OCI-LY1 (cell line): ENCODE results near the gene DOCK4.

Experiments used
- H2AFZ ChIP-seq: fragments of 200-600 bp; sonication (generic), shearing (Covaris generic); 2 replicates; pipeline ENCODE4 v1.6.0; 2014; ENCODE audit warnings: antibody characterized with exemption, mild to moderate bottlenecking, low read length
- H3F3A ChIP-seq: fragments of 200-600 bp; sonication (generic), shearing (Covaris generic); 2 replicates; pipeline ENCODE4 v1.6.0; 2014; ENCODE audit warnings: mild to moderate bottlenecking, antibody characterized with exemption, low read length, moderate library complexity; ENCODE audit not compliant: insufficient read depth
- H3K27ac ChIP-seq: fragments of 200-600 bp; sonication (generic); 2 replicates; pipeline ENCODE4 v1.5.1; 2014; ENCODE audit warnings: low read length, mixed run types, mild to moderate bottlenecking, low read depth; ENCODE audit not compliant: poor library complexity, severe bottlenecking
- H3K27me3 ChIP-seq: fragments of 200-600 bp; sonication (generic); 2 replicates; pipeline ENCODE4 v1.6.0; 2014; ENCODE audit warnings: antibody characterized with exemption, mild to moderate bottlenecking, low read length, moderate library complexity; ENCODE audit not compliant: insufficient read depth
- H3K36me3 ChIP-seq: fragments of 200-600 bp; sonication (generic); 2 replicates; pipeline ENCODE4 v1.6.1; 2014; ENCODE audit warnings: mild to moderate bottlenecking, antibody characterized with exemption, low read length, moderate library complexity, mixed read lengths; ENCODE audit not compliant: insufficient read depth
- H3K4me1 ChIP-seq: fragments of 200-600 bp; sonication (generic); 2 replicates; pipeline ENCODE4 v1.5.1; 2014; ENCODE audit warnings: mild to moderate bottlenecking, low read length, moderate library complexity; ENCODE audit not compliant: insufficient read depth, severe bottlenecking
- H3K4me2 ChIP-seq: fragments of 200-600 bp; sonication (generic), shearing (Covaris generic); 2 replicates; pipeline ENCODE4 v1.6.1; 2014; ENCODE audit warnings: low read length
- H3K4me3 ChIP-seq: fragments of 200-600 bp; sonication (generic); 2 replicates; pipeline ENCODE4 v1.5.1; 2014; ENCODE audit warnings: low read length, low read depth, mild to moderate bottlenecking, mixed read lengths; ENCODE audit not compliant: poor library complexity, severe bottlenecking
- H3K79me2 ChIP-seq: fragments of 200-600 bp; shearing (Covaris generic); 2 replicates; pipeline ENCODE4 v1.6.1; 2016; ENCODE audit warnings: mixed run types, low read length, mixed read lengths; ENCODE audit not compliant: insufficient read depth
- H3K9ac ChIP-seq: fragments of 200-600 bp; sonication (generic), shearing (Covaris generic); 2 replicates; pipeline ENCODE4 v1.6.1; 2014; ENCODE audit warnings: mild to moderate bottlenecking, low read length, mixed read lengths
- H3K9me2 ChIP-seq: fragments of 200-600 bp; sonication (generic), shearing (Covaris generic); 2 replicates; pipeline ENCODE4 v1.6.1; 2014; ENCODE audit warnings: low read depth, mild to moderate bottlenecking, low read length, mixed read lengths
- H3K9me3 ChIP-seq: fragments of 200-600 bp; shearing (Covaris generic); 2 replicates; pipeline ENCODE4 v1.6.1; 2014; ENCODE audit warnings: low read length, mixed read lengths
- H4K20me1 ChIP-seq: fragments of 200-600 bp; sonication (generic), shearing (Covaris generic); 2 replicates; pipeline ENCODE4 v1.6.0; 2016; ENCODE audit warnings: mild to moderate bottlenecking, low read length; ENCODE audit not compliant: insufficient read depth
- CTCF ChIP-seq: fragments of 200-600 bp; sonication (generic), shearing (Covaris generic); IDR thresholded peaks from 2 replicates; pipeline ENCODE4 v1.5.1; 2017; ENCODE audit warnings: mild to moderate bottlenecking, antibody characterized with exemption, low read length, moderate library complexity, mixed read lengths
- EZH2 ChIP-seq: fragments of 200-600 bp; sonication (generic), shearing (Covaris generic); IDR thresholded peaks from 2 replicates; pipeline ENCODE4 v1.8.0; 2017; ENCODE audit warnings: borderline replicate concordance, mixed run types, mild to moderate bottlenecking, antibody characterized with exemption, low read length, moderate library complexity, mixed read lengths

The DOCK4 gene

GRCh38 chr7:111955616-111956015 is 250.6 kb downstream of the DOCK4 start:
- no peak overlapping the region for H2AFZ ChIP-seq
- no peak overlapping the region for H3K27ac ChIP-seq
- H3K4me2 ChIP-seq: no peak overlapping the region
- H3F3A ChIP-seq: no peaks in the 10 kb centered on the region
- TF ChIP-seq EZH2: no peak
- no peak for TF ChIP-seq CTCF
- no peaks in the 10 kb centered on the region for H3K9me2 ChIP-seq
- no peaks in the 10 kb centered on the region for H4K20me1 ChIP-seq
- no peak overlapping the region for H3K9ac ChIP-seq
- H3K4me3 ChIP-seq: no peak overlapping the region
- no peaks in the 10 kb centered on the region for H3K4me1 ChIP-seq
- H3K9me3 ChIP-seq: no peaks in the 10 kb centered on the region
- H3K27me3 ChIP-seq: no peaks in the 10 kb centered on the region
- H3K36me3 ChIP-seq: no peaks in the 10 kb centered on the region
- no peaks in the 10 kb centered on the region for H3K79me2 ChIP-seq

GRCh38 chr7:111954474-111955381 is 251.5 kb downstream of the DOCK4 start:
- Histone ChIP-seq H3K9me3 (no peaks in the 10 kb centered on the region), H3K9me2 (no peaks in the 10 kb centered on the region), H3K27ac (no peak overlapping the region), H3K79me2 (no peaks in the 10 kb centered on the region), H3K4me3 (no peak overlapping the region), H4K20me1 (no peaks in the 10 kb centered on the region), H3K4me2 (no peak overlapping the region), H3K36me3 (no peaks in the 10 kb centered on the region), H3K4me1 (no peaks in the 10 kb centered on the region), H2AFZ (no peak overlapping the region), H3K9ac (no peak overlapping the region), H3F3A (no peaks in the 10 kb centered on the region), H3K27me3 (no peaks in the 10 kb centered on the region)
- no peak for TF ChIP-seq EZH2
- no peak for TF ChIP-seq CTCF

- H3K36me3 ChIP-seq: no peaks in the 10 kb centered on the region
- H3K4me3 ChIP-seq: no peak overlapping the region
- H3F3A ChIP-seq: no peaks in the 10 kb centered on the region
- no peaks in the 10 kb centered on the region for H3K27me3 ChIP-seq
- TF ChIP-seq EZH2 (no peak), CTCF (no peak)
- no peaks in the 10 kb centered on the region for H3K4me1 ChIP-seq
- H3K4me2 ChIP-seq: no peak overlapping the region
- no peaks in the 10 kb centered on the region for H4K20me1 ChIP-seq
- no peaks in the 10 kb centered on the region for H3K79me2 ChIP-seq
- no peak overlapping the region for H3K27ac ChIP-seq
- no peak overlapping the region for H3K9ac ChIP-seq
- H3K9me3 ChIP-seq: no peaks in the 10 kb centered on the region
- no peaks in the 10 kb centered on the region for H3K9me2 ChIP-seq
- H2AFZ ChIP-seq: no peak overlapping the region
Measured at GRCh38 chr7:111954056-111954455, 252.1 kb downstream of the DOCK4 start.
